Muscle layer of colon (tissue), 2 donors: ENCODE measurements around the gene SAP30BP.

ENCODE experiments used
- H3K27ac ChIP-seq: one replicate; pipeline ENCODE4 v1.7.0; 2013; ENCODE audit warnings: low read depth, mild to moderate bottlenecking, low read length, moderate library complexity
- H3K27me3 ChIP-seq, 2 donors: one replicate each; pipeline ENCODE4 v1.7.0; 2013; ENCODE audit warnings: low read length in 2 of 2, mild to moderate bottlenecking in 2 of 2; ENCODE audit not compliant: insufficient read depth in 2 of 2, control insufficient read depth in 1 of 2
- H3K36me3 ChIP-seq: one replicate; pipeline ENCODE4 v1.7.0; 2013; ENCODE audit warnings: mild to moderate bottlenecking, low read length; ENCODE audit not compliant: insufficient read depth
- H3K4me1 ChIP-seq: one replicate; pipeline ENCODE4 v1.7.0; 2013; ENCODE audit warnings: mild to moderate bottlenecking, low read length; ENCODE audit not compliant: insufficient read depth
- H3K4me3 ChIP-seq, 2 donors: one replicate each; pipeline ENCODE4 v1.7.0; 2013; ENCODE audit warnings: low read length in 2 of 2, low read depth in 1 of 2, mild to moderate bottlenecking in 1 of 2, moderate library complexity in 1 of 2
- H3K9ac ChIP-seq: one replicate; pipeline ENCODE4 v1.7.0; 2013; ENCODE audit warnings: low read length
- H3K9me3 ChIP-seq: one replicate; pipeline ENCODE4 v1.7.0; 2013; ENCODE audit warnings: mild to moderate bottlenecking, low read length
- donor health status: abdominal sarcoma.
- donor health status: Adenocarcinoma of cecum.

SAP30BP gene

DNA sequence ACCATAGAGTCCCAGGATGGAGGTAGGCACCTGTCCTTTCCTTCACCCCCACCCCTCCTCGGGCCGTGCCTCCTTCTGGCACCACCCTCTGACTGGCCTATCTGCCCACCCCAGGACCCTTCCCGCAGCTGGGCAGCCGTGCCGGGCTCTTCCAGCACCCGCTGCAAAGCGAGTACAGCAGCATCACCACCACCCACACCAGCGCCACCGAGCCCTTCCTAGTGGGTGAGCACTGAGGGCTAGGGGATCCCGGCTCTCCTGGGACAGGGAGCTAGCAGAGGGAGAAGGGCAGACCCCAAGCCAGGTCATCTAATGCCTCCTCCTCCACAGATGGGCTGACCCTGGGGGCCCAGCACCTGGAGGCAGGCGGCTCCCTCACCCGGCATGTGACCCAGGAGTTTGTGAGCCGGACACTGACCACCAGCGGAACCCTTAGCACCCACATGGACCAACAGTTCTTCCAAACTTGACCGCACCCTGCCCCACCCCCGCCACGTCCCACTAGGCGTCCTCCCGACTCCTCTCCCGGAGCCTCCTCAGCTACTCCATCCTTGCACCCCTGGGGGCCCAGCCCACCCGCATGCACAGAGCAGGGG lies 90.0 kb downstream of the SAP30BP start:
- no peaks in the 10 kb centered on the region for H3K9me3 ChIP-seq
- no peak overlapping the region for H3K9ac ChIP-seq
- no peak overlapping the region for H3K27ac ChIP-seq
- no peak overlapping the region for H3K4me3 ChIP-seq
- H3K36me3 ChIP-seq = peaks cover 4% of the 10 kb centered on the region
- H3K27me3 ChIP-seq = no peaks in the 10 kb centered on the region
- H3K4me1 ChIP-seq = peaks cover 14% of the 10 kb centered on the region
